ENCODE results near the gene CABP5. TPM values are rescaled to one million over a fixed set of nuclear protein-coding genes. Genes with fewer than 3 reads are reported as not detected.
A peak's percentile ranks its signal among the peaks of the same experiment; 100 is the strongest.
"Not testable (repeated sequence)": the region's sequence is repeated elsewhere in the genome, so short reads cannot be mapped to it uniquely, and the experiment has no call there.

The CABP5 gene
- not detected for total RNA-seq
- long read RNA-seq = 0 reads

GRCh38 chr19:48043675-48044258 is at the start of gene CABP5:
TSS of gene CABP5 (minus strand) at chr19:48044079. CDS start at chr19:48043922, 157 bp downstream.
- H3K9me3 ChIP-seq = no peaks in the 10 kb centered on the region
- no peak within 1 kb of the TSS for H3K27ac ChIP-seq
- no peaks in the 10 kb centered on the region for H3K36me3 ChIP-seq
- ATAC-seq (no peak), DNase-seq (no peak)
- WGBS (ENCODE audit: insufficient coverage, low coverage, low lambda C conversion rate, missing lambda C conversion rate) = 53% methylated on average over 10 of the region's 10 CpGs
- no peaks in the 10 kb centered on the region for H3K4me1 ChIP-seq
- H3K27me3 ChIP-seq = no peaks in the 10 kb centered on the region
- no peak for TF ChIP-seq POLR2A (IDR thresholded peaks at IDR 0.05)
- TF ChIP-seq CTCF (IDR thresholded peaks at IDR 0.05) = no peak
- no peak within 1 kb of the TSS for H3K4me3 ChIP-seq
- intact Hi-C loops (cut with DNase I) = no loop called here

- ATAC-seq; intact Hi-C loops (cut with DNase I); H3K36me3 ChIP-seq; H3K9me3 ChIP-seq; H3K27me3 ChIP-seq; H3K4me3 ChIP-seq; H3K27ac ChIP-seq; H3K4me1 ChIP-seq: not testable (repeated sequence)
- 74% methylated on average over 10 of the region's 13 CpGs for WGBS (ENCODE audit: insufficient coverage, low coverage, low lambda C conversion rate, missing lambda C conversion rate)
- DNase-seq = peak in 1 of 3 donors; percentile 17
Measured at GRCh38 chr19:48091111-48091718, 47.3 kb upstream of the CABP5 start.

GRCh38 chr19:48090281-48090802 is 46.5 kb upstream of the CABP5 start:
- Histone ChIP-seq H3K36me3 (no peaks in the 10 kb centered on the region), H3K27ac (no peak overlapping the region), H3K27me3 (no peaks in the 10 kb centered on the region), H3K4me1 (no peaks in the 10 kb centered on the region), H3K4me3 (no peak overlapping the region), H3K9me3 (no peaks in the 10 kb centered on the region)
- WGBS (ENCODE audit: insufficient coverage, low coverage, low lambda C conversion rate, missing lambda C conversion rate) = 47% methylated on average over 3 of the region's 5 CpGs
- no peak for TF ChIP-seq POLR2A (IDR thresholded peaks at IDR 0.05)
- no peak for TF ChIP-seq CTCF (IDR thresholded peaks at IDR 0.05)
- no peak for ATAC-seq
- intact Hi-C loops (cut with DNase I) = no loop called here
- peak in 1 of 3 donors; percentile 3 for DNase-seq

- ATAC-seq; intact Hi-C loops (cut with DNase I); H3K27me3 ChIP-seq; H3K27ac ChIP-seq; H3K9me3 ChIP-seq; H3K4me1 ChIP-seq; H3K36me3 ChIP-seq; DNase-seq; H3K4me3 ChIP-seq: not testable (repeated sequence)
- whole genome bisulfite sequencing (ENCODE audit: insufficient coverage, low coverage, low lambda C conversion rate, missing lambda C conversion rate) = 100% methylated on average over 2 of the region's 6 CpGs
Measured at GRCh38 chr19:48088991-48089390, 45.1 kb upstream of the CABP5 start.

- 40% methylated on average over 1 of the region's 7 CpGs for WGBS (ENCODE audit: insufficient coverage, low coverage, low lambda C conversion rate, missing lambda C conversion rate)
- intact Hi-C loops (cut with DNase I) = no loop called here
Measured at GRCh38 chr19:48085904-48086864, 42.3 kb upstream of the CABP5 start.

More at GRCh38 chr19:48085904-48086864, 42.3 kb upstream of the CABP5 start:
- Histone ChIP-seq H3K27ac (no peak overlapping the region), H3K4me3 (no peak overlapping the region), H3K36me3 (no peaks in the 10 kb centered on the region), H3K4me1 (no peaks in the 10 kb centered on the region), H3K9me3 (no peaks in the 10 kb centered on the region), H3K27me3 (no peaks in the 10 kb centered on the region)
- ATAC-seq (no peak), DNase-seq (no peak)
- TF ChIP-seq CTCF (IDR thresholded peaks at IDR 0.05) = no peak
- no peak for TF ChIP-seq POLR2A (IDR thresholded peaks at IDR 0.05)
